Measurements from ENCODE around the gene URB1.

The URB1 gene

DNA sequence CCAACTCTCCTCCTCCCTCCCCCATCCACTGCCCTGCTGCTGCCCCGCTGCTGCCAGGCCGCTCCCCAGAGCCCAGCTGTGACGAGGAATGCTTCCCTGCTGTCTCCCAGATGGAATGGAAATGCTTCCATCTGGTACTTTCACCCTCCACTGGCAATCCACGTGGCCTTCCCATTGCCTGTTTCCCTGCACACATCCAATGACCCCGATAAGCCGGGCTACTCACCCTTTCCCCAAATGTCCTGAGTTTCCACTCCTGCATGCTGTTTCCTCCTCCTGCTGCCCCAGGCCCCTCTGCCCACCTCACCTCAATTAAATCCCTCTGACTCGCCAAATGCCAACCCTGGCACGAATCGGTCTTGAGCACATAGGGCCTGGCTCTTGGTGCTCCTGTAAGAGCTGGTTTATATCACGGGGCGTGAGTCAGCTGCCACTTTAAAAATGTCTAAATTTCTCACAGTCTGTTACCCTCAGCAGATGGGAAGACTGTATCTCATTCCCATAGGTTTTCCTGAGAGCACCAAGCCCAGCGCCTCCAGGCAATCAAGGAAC, 57.8 kb downstream of the URB1 start:
- Histone ChIP-seq H3K27ac (ENCODE audit: insufficient read depth, low read depth, low read length, poor library complexity, severe bottlenecking) (peak overlapping the region; percentile 0), H3K9me3 (ENCODE audit: control insufficient read depth, low read length) (no peaks in the 10 kb centered on the region), H3K4me3 (ENCODE audit: insufficient read depth, low read depth, low read length) (no peak overlapping the region)

DNA sequence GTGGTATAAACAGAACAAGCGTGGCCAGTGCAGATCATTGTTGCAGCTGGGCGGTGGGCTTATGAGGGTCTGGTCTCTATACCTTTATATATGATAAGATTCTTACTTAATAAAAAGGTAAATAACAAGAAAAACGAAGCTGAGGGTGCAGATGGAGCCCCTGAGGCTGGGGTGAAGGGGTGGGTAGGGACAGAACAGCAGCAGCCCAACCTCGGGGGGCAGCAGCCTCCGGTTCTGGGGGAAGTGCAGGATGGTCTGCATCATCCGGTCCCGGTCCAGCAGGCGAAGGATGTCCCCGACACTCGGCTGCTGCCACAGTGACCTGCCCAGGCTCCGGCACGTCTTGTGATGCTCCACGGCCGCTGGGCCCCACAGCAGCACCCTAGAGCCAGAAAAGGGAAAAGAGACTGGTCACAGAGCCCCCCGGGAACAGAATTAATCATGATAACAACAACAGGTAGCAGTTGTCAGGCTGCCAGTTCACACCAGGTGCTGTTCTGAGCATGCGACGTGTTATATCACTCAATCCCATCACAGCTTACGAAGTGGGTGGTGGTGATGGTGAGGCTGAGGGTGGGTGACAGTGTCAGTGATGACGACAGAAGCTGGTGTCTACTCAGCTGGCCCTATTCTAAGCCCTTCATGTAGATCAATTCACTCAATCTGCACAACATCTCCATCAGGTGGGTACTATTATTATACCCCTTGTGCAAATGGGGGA, 58.7 kb downstream of the URB1 start:
- no peaks in the 10 kb centered on the region for H3K9me3 ChIP-seq (ENCODE audit: control insufficient read depth, low read length)
- H3K36me3 ChIP-seq (ENCODE audit: control insufficient read depth, insufficient read depth, low read length): peaks cover 20% of the 10 kb centered on the region
- H3K27ac ChIP-seq (ENCODE audit: insufficient read depth, low read depth, low read length, poor library complexity, severe bottlenecking): no peak overlapping the region
- H3K27me3 ChIP-seq (ENCODE audit: control insufficient read depth, insufficient read depth, low read length, poor library complexity, severe bottlenecking): no peaks in the 10 kb centered on the region
- 94% methylated on average over 17 to 19 of the region's 19 CpGs for WGBS, 2 experiments
- H3K4me3 ChIP-seq (ENCODE audit: insufficient read depth, low read depth, low read length): no peak overlapping the region
- H3K4me1 ChIP-seq (ENCODE audit: control insufficient read depth, insufficient read depth, low read length): peaks cover 40% of the 10 kb centered on the region

More for the DNA sequence above, 57.8 kb downstream of the URB1 start:
- Histone ChIP-seq H3K27me3 (ENCODE audit: control insufficient read depth, insufficient read depth, low read length, poor library complexity, severe bottlenecking) (no peaks in the 10 kb centered on the region), H3K36me3 (ENCODE audit: control insufficient read depth, insufficient read depth, low read length) (peaks cover 20% of the 10 kb centered on the region), H3K4me1 (ENCODE audit: control insufficient read depth, insufficient read depth, low read length) (peaks cover 40% of the 10 kb centered on the region)
- WGBS, 2 experiments: 59 to 62% methylated on average over 12 of the region's 12 CpGs

DNA sequence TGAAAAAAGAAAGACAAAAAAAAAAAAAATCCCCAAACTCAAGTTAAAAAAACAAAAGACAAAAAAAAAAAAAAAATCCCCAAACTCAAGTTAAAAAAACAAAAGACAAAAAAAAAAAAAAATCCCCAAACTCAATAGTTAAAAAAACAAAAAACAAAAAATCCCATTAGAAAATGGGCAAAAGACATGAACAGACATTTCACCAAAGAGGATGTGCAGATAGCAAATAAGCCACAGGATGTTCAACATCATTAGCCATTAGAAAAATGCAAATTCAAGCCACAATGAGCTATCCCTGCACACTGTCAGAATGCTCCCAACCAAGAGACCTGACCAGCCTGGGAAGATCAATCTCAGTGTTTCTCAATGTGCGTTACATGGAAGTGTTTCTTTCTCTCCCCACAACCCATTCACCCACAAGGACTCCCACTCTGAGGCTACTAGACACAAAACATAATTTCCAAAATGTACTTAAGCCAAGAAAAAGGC, 60.3 kb downstream of the URB1 start:
- Histone ChIP-seq H3K36me3 (ENCODE audit: control insufficient read depth, insufficient read depth, low read length) (peaks cover 23% of the 10 kb centered on the region), H3K27me3 (ENCODE audit: control insufficient read depth, insufficient read depth, low read length, poor library complexity, severe bottlenecking) (no peaks in the 10 kb centered on the region), H3K4me1 (ENCODE audit: control insufficient read depth, insufficient read depth, low read length) (peaks cover 40% of the 10 kb centered on the region), H3K4me3 (ENCODE audit: insufficient read depth, low read depth, low read length) (no peak overlapping the region), H3K9me3 (ENCODE audit: control insufficient read depth, low read length) (no peaks in the 10 kb centered on the region), H3K27ac (ENCODE audit: insufficient read depth, low read depth, low read length, poor library complexity, severe bottlenecking) (no peak overlapping the region)
- 97 to 98% methylated on average over 1 of the region's 1 CpG for WGBS, 2 experiments

DNA sequence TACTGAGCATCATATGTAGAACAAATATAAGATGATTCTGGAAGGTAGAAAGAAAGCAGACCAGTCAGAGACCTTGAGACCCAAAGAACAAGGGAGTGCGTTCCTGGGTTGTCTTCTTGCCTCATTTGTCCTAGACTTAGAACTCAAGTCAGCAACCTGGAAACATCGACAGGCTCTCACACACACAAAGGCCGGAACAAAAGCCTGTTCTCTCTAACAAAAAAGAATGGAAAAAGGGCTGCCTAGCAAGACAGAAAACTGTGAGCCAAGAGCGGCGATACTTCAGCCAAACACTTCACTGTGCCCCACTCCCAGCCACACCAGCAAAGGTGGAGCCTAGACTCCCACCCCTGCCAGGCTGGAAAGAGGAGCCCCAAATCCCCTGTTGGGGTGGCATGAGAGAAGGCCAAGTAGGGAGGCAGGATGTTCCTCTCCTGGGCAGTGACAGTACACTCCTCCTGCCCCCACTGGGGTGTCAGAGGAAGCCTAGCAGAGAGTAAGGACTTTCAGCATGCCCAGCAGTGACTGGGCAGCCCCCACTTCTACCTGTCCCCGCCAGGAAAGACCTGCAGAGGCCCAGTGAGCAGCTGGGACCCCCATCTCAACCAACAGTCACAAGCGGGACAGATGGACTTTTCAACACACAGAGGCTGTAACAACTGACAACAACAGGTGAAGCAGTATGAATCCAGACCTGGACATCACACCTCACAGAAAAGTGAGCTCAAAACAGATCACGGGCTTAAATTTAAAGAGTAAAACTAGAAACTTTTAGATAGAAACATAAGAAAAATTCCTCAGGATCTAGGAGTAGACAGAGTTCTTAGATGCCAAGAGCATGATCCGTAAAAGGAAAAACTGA, 61.1 kb downstream of the URB1 start:
- no peaks in the 10 kb centered on the region for H3K27me3 ChIP-seq (ENCODE audit: control insufficient read depth, insufficient read depth, low read length, poor library complexity, severe bottlenecking)
- peaks cover 24% of the 10 kb centered on the region for H3K36me3 ChIP-seq (ENCODE audit: control insufficient read depth, insufficient read depth, low read length)
- H3K27ac ChIP-seq (ENCODE audit: insufficient read depth, low read depth, low read length, poor library complexity, severe bottlenecking): peak overlapping the region; percentile 70
- no peaks in the 10 kb centered on the region for H3K9me3 ChIP-seq (ENCODE audit: control insufficient read depth, low read length)
- no peak overlapping the region for H3K4me3 ChIP-seq (ENCODE audit: insufficient read depth, low read depth, low read length)
- H3K4me1 ChIP-seq (ENCODE audit: control insufficient read depth, insufficient read depth, low read length): peaks cover 40% of the 10 kb centered on the region
- WGBS, 2 experiments: 72 to 79% methylated on average over 9 of the region's 9 CpGs

DNA sequence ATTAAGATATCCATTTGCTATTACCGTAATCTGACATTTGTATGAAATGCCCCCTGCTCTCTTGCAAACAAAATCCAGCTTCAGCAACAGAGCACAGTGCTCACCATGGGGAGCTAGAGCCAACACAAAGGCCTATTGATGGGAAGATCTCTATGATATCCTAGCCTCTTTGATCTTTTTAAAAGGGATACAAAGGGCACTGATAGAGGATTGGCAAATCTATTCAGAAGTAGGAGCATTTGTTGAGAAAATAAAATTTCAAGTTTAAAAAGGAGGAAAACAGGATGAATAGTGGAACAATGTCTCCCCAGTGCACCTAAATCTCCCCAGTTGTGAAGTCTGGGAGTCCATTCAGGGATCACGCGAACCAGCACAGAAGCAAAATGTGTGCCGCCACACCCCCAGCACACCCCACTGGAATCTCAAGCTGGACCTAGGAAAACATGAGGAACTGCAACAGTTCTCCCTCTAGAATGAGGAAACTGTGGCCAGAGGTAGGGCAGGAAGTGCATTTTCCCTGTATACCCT, 62.0 kb downstream of the URB1 start:
- Histone ChIP-seq H3K4me3 (ENCODE audit: insufficient read depth, low read depth, low read length) (no peak overlapping the region), H3K27ac (ENCODE audit: insufficient read depth, low read depth, low read length, poor library complexity, severe bottlenecking) (peak overlapping the region; percentile 70), H3K36me3 (ENCODE audit: control insufficient read depth, insufficient read depth, low read length) (peaks cover 26% of the 10 kb centered on the region), H3K9me3 (ENCODE audit: control insufficient read depth, low read length) (no peaks in the 10 kb centered on the region), H3K27me3 (ENCODE audit: control insufficient read depth, insufficient read depth, low read length, poor library complexity, severe bottlenecking) (no peaks in the 10 kb centered on the region), H3K4me1 (ENCODE audit: control insufficient read depth, insufficient read depth, low read length) (peaks cover 33% of the 10 kb centered on the region)
- 8 to 16% methylated on average over 4 of the region's 4 CpGs for WGBS, 2 experiments

DNA sequence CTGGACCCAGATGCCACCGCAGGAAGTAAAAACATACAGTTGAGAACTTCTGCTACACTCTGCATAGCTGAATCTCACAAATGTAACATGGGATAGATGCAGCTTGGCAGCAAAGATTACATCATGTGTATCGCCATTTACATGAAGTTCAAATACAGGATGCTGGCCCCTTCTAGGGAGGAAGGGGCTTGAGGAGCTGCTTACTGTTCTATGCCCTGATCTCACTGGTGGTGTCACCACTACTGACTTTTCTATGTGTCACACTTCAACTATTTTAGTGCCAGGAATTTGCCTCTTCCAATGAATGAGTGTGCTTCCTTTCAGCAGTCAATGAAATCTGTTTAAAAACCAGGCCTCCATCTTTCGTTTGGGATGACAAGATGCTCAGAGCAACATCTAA, 63.0 kb downstream of the URB1 start:
- H3K4me3 ChIP-seq (ENCODE audit: insufficient read depth, low read depth, low read length): no peak overlapping the region
- H3K27ac ChIP-seq (ENCODE audit: insufficient read depth, low read depth, low read length, poor library complexity, severe bottlenecking): no peak overlapping the region
- H3K36me3 ChIP-seq (ENCODE audit: control insufficient read depth, insufficient read depth, low read length): peaks cover 26% of the 10 kb centered on the region
- WGBS, 2 experiments: 96 to 97% methylated on average over 3 of the region's 3 CpGs
- no peaks in the 10 kb centered on the region for H3K27me3 ChIP-seq (ENCODE audit: control insufficient read depth, insufficient read depth, low read length, poor library complexity, severe bottlenecking)
- peaks cover 22% of the 10 kb centered on the region for H3K4me1 ChIP-seq (ENCODE audit: control insufficient read depth, insufficient read depth, low read length)
- no peaks in the 10 kb centered on the region for H3K9me3 ChIP-seq (ENCODE audit: control insufficient read depth, low read length)

DNA sequence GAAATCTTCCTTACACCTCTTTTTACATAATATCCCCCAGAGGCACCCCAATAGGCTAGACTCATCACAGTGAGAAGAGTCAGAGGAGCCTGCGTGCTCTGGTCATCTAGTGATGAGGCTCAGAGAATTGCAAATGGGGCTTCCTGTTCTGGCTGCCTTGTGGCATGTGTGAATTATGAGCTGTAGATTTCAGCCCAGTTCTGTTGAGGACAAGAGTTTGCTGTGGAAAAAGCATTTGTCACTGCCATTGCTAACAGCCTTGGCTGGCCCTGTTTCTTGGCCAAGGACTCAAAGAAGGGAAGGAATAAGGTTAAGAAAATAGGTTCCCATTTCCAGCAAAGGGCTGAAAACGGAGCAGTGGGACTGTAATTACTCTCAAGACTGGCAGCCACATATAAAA, 63.5 kb downstream of the URB1 start:
- 91 to 94% methylated on average over 2 of the region's 2 CpGs for WGBS, 2 experiments
- Histone ChIP-seq H3K27ac (ENCODE audit: insufficient read depth, low read depth, low read length, poor library complexity, severe bottlenecking) (no peak overlapping the region), H3K27me3 (ENCODE audit: control insufficient read depth, insufficient read depth, low read length, poor library complexity, severe bottlenecking) (no peaks in the 10 kb centered on the region), H3K4me3 (ENCODE audit: insufficient read depth, low read depth, low read length) (no peak overlapping the region), H3K4me1 (ENCODE audit: control insufficient read depth, insufficient read depth, low read length) (peaks cover 18% of the 10 kb centered on the region), H3K9me3 (ENCODE audit: control insufficient read depth, low read length) (no peaks in the 10 kb centered on the region), H3K36me3 (ENCODE audit: control insufficient read depth, insufficient read depth, low read length) (peaks cover 26% of the 10 kb centered on the region)

DNA sequence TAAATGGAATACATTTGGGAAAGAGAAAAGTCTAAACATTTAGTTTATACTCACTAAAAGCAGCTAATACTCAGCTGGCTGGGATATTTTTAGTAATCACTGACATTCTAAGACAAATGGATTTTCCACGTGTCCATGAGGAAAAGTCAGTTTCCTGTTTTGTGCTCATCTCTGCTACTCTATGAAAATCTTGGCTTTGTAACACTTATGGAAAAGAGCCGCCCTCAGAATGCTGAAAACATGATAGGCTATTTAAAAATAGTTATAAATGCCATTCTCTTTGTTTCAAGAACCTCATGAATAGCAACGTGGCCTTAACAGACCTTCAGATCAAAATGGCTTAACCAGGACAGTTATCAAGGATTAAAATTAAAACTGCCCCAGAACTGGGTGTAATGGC, 64.2 kb downstream of the URB1 start:
- no peak overlapping the region for H3K27ac ChIP-seq (ENCODE audit: insufficient read depth, low read depth, low read length, poor library complexity, severe bottlenecking)

DNA sequence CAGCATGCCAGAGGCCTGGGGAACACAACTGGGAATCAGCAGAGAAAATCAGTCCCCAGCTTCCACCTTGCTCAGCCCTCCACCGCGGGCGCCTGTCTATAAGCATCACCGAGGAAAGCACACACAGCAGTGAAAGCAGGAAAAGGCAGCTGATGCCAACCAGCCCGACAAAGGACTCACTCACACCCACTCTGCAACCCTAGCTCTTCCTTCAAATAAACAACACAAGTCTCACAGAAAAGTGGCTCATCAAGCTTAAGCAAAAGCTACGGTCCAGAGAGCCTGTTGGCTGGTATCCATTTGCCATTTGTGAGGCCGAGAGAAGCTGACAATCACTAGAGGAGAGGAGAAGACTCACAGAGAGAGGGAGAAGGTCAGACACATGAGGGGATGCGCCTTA, 67.1 kb downstream of the URB1 start:
- Histone ChIP-seq H3K9me3 (ENCODE audit: control insufficient read depth, low read length) (no peaks in the 10 kb centered on the region), H3K36me3 (ENCODE audit: control insufficient read depth, insufficient read depth, low read length) (peaks cover 23% of the 10 kb centered on the region), H3K4me1 (ENCODE audit: control insufficient read depth, insufficient read depth, low read length) (peaks cover 6% of the 10 kb centered on the region), H3K4me3 (ENCODE audit: insufficient read depth, low read depth, low read length) (no peak overlapping the region), H3K27ac (ENCODE audit: insufficient read depth, low read depth, low read length, poor library complexity, severe bottlenecking) (no peak overlapping the region), H3K27me3 (ENCODE audit: control insufficient read depth, insufficient read depth, low read length, poor library complexity, severe bottlenecking) (no peaks in the 10 kb centered on the region)
- WGBS, 2 experiments: 91 to 93% methylated on average over 8 of the region's 8 CpGs

More for the DNA sequence above, 64.2 kb downstream of the URB1 start:
- 95 to 97% methylated on average over 3 of the region's 3 CpGs for WGBS, 2 experiments
- peaks cover 25% of the 10 kb centered on the region for H3K36me3 ChIP-seq (ENCODE audit: control insufficient read depth, insufficient read depth, low read length)
- H3K9me3 ChIP-seq (ENCODE audit: control insufficient read depth, low read length): no peaks in the 10 kb centered on the region
- H3K4me1 ChIP-seq (ENCODE audit: control insufficient read depth, insufficient read depth, low read length): peaks cover 18% of the 10 kb centered on the region
- H3K27me3 ChIP-seq (ENCODE audit: control insufficient read depth, insufficient read depth, low read length, poor library complexity, severe bottlenecking): no peaks in the 10 kb centered on the region
- H3K4me3 ChIP-seq (ENCODE audit: insufficient read depth, low read depth, low read length): no peak overlapping the region

DNA sequence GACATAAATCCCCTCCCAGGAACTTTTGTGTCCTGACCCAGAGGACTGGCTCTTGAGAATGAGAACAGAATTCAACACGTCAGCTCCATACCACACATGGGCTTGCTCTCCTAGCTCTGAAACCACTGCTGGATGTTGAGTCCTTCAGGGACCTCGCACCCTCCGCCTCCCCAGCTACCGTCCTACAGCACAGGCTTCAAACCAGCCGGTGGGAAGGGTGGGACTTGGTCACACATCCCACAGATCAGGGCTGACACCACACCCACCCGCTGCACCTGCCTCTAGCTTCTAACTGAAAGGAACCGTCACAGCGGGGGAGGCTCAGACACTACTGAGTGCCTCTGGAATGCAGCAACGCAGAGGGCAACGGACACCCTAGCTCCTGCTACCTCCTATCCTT, 70.1 kb downstream of the URB1 start:
- WGBS, 2 experiments: 89 to 90% methylated on average over 10 of the region's 10 CpGs
- peaks cover 32% of the 10 kb centered on the region for H3K36me3 ChIP-seq (ENCODE audit: control insufficient read depth, insufficient read depth, low read length)

More for the DNA sequence above, 70.1 kb downstream of the URB1 start:
- Histone ChIP-seq H3K27me3 (ENCODE audit: control insufficient read depth, insufficient read depth, low read length, poor library complexity, severe bottlenecking) (no peaks in the 10 kb centered on the region), H3K9me3 (ENCODE audit: control insufficient read depth, low read length) (no peaks in the 10 kb centered on the region), H3K4me3 (ENCODE audit: insufficient read depth, low read depth, low read length) (no peak overlapping the region), H3K27ac (ENCODE audit: insufficient read depth, low read depth, low read length, poor library complexity, severe bottlenecking) (no peak overlapping the region), H3K4me1 (ENCODE audit: control insufficient read depth, insufficient read depth, low read length) (no peaks in the 10 kb centered on the region)
